ENCODE data around the gene PGA5. TPM values are rescaled to one million over a fixed set of nuclear protein-coding genes. Genes with fewer than 3 reads are reported as not detected.

PGA5 gene
- total and polyA plus RNA-seq, 7 donors: 1.2 to 2.1 (median 1.8) TPM; not detected in 4

GRCh38 chr11:61256710-61257482 lies 15.9 kb downstream of the PGA5 start:
- H3K36me3 ChIP-seq: no peaks in the 10 kb centered on the region
- DNase-seq: no peak
- TF ChIP-seq, protein P1, sequence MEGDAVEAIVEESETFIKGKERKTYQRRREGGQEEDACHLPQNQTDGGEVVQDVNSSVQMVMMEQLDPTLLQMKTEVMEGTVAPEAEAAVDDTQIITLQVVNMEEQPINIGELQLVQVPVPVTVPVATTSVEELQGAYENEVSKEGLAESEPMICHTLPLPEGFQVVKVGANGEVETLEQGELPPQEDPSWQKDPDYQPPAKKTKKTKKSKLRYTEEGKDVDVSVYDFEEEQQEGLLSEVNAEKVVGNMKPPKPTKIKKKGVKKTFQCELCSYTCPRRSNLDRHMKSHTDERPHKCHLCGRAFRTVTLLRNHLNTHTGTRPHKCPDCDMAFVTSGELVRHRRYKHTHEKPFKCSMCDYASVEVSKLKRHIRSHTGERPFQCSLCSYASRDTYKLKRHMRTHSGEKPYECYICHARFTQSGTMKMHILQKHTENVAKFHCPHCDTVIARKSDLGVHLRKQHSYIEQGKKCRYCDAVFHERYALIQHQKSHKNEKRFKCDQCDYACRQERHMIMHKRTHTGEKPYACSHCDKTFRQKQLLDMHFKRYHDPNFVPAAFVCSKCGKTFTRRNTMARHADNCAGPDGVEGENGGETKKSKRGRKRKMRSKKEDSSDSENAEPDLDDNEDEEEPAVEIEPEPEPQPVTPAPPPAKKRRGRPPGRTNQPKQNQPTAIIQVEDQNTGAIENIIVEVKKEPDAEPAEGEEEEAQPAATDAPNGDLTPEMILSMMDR (IDR thresholded peaks at IDR 0.05): no peak
- H3K27ac ChIP-seq: no peak overlapping the region
- no peak overlapping the region for H3K4me3 ChIP-seq
- H3K27me3 ChIP-seq: no peaks in the 10 kb centered on the region
- intact Hi-C loops (cut with DNase I): no loop called here
- WGBS, 2 donors: 88 to 94% methylated on average over 18 of the region's 18 CpGs
- H3K4me1 ChIP-seq: no peaks in the 10 kb centered on the region
- H3K9me3 ChIP-seq: no peaks in the 10 kb centered on the region

DNA sequence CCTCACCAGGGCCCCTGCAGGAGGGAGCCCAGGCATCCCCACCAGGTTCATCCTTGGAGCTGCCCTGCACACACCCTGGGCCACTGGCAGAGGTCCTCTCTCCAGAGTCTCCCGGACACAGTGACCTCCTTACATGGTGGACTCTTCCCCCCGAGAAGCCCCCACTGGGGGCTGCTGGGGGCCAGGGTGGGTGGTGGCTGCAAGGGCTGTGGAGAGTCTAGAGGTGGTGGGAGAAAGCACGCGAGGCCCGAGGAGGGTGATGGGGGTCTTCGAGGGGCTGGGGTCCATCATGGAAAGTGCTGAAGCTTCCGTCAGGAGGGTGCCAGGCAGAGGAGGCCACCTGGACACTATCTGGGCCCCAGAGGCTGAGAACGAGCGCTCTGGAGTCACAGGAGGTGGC lies 17.6 kb downstream of the PGA5 start:
- TF ChIP-seq POLR2AphosphoS5 (IDR thresholded peaks at IDR 0.05) (no peak), POLR2A (IDR thresholded peaks at IDR 0.05) (no peak), EP300 (IDR thresholded peaks at IDR 0.05) (no peak)
- TF ChIP-seq, protein P1 (IDR thresholded peaks at IDR 0.05): no peak
- Histone ChIP-seq H3K27me3 (no peaks in the 10 kb centered on the region), H3K27ac (no peak overlapping the region), H3K4me1 (no peaks in the 10 kb centered on the region), H3K9me3 (no peaks in the 10 kb centered on the region), H3K4me3 (no peak overlapping the region), H3K36me3 (no peaks in the 10 kb centered on the region)
- 75 to 87% methylated on average over 9 of the region's 9 CpGs for WGBS, 2 donors
- intact Hi-C loops (cut with DNase I): no loop called here
- no peak for DNase-seq

- Histone ChIP-seq H3K27me3 (no peaks in the 10 kb centered on the region), H3K4me3 (no peak overlapping the region), H3K4me1 (no peaks in the 10 kb centered on the region), H3K9me3 (no peaks in the 10 kb centered on the region), H3K36me3 (no peaks in the 10 kb centered on the region), H3K27ac (no peak overlapping the region)
- no peak for TF ChIP-seq POLR2AphosphoS5 (IDR thresholded peaks at IDR 0.05)
- no peak for TF ChIP-seq EP300 (IDR thresholded peaks at IDR 0.05)
- TF ChIP-seq, protein P1 (IDR thresholded peaks at IDR 0.05): no peak
- TF ChIP-seq POLR2A (IDR thresholded peaks at IDR 0.05): no peak
- no peak for DNase-seq
- intact Hi-C loops (cut with DNase I): no loop called here
- WGBS, 2 donors: 93 to 94% methylated on average over 6 of the region's 6 CpGs
These were observed 18.4 kb downstream of the PGA5 start for GRCh38 chr11:61259363-61259762.

DNA sequence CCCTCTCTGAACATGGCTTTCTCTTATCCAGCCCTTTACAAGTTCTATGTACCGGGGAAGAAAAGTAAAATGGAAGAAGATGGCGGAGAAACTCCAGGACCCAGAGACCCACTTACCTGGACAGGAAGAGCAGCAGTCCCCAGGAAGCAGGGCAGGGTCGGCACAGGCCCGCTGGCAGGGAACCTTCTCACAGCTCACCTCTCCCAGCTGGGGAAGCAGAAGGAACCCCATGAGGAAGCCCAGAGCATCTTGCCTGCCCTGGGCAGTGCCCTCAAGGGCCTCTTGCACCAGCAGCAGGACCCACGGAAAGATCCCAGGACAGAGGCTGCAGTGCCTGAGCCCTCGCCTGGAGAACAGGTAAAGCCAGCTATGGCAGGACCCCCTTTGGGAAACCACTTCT lies 23.4 kb downstream of the PGA5 start:
- no peaks in the 10 kb centered on the region for H3K4me1 ChIP-seq
- no peak overlapping the region for H3K4me3 ChIP-seq
- TF ChIP-seq EP300 (IDR thresholded peaks at IDR 0.05) (no peak), POLR2A (IDR thresholded peaks at IDR 0.05) (no peak), POLR2AphosphoS5 (IDR thresholded peaks at IDR 0.05) (no peak)
- no peaks in the 10 kb centered on the region for H3K9me3 ChIP-seq
- intact Hi-C loops (cut with DNase I): no loop called here
- WGBS, 2 donors: 92 to 96% methylated on average over 6 of the region's 6 CpGs
- no peak for DNase-seq
- no peaks in the 10 kb centered on the region for H3K36me3 ChIP-seq
- H3K27me3 ChIP-seq: no peaks in the 10 kb centered on the region
- no peak overlapping the region for H3K27ac ChIP-seq

DNA sequence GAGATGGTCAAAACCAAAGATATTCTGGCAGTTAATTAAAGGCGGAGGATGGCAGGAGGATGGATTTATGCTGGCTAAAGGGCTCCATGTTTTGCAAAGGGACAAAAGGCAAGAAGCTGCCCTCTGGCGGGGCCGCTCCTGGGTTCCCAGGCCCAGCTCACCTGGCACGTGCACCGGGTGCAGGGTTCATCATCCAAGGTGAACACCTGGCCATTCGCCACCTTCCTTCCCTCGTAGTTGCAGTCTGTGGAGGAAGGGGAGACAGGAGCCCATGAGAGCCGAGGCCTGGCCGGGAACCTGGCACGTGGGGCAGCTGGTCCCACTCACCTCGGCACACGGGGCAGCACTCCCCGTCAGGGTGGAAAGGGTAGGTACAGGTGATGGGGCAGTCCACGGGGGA lies 23.8 kb downstream of the PGA5 start:
- WGBS, 2 donors: 73 to 91% methylated on average over 14 of the region's 14 CpGs
- no peak overlapping the region for H3K4me3 ChIP-seq
- no peak for TF ChIP-seq POLR2AphosphoS5 (IDR thresholded peaks at IDR 0.05)
- no peak for TF ChIP-seq POLR2A (IDR thresholded peaks at IDR 0.05)
- TF ChIP-seq, protein P1 (IDR thresholded peaks at IDR 0.05): no peak
- no peak for TF ChIP-seq EP300 (IDR thresholded peaks at IDR 0.05)
- no peak overlapping the region for H3K27ac ChIP-seq
- intact Hi-C loops (cut with DNase I): no loop called here
- no peak for DNase-seq
- H3K36me3 ChIP-seq: no peaks in the 10 kb centered on the region
- H3K9me3 ChIP-seq: no peaks in the 10 kb centered on the region
- H3K27me3 ChIP-seq: no peaks in the 10 kb centered on the region
- H3K4me1 ChIP-seq: no peaks in the 10 kb centered on the region
